Skeletal muscle tissue (tissue), 4 donors: ENCODE results near the gene SMAP1. TPM values are rescaled to one million over a fixed set of nuclear protein-coding genes. Genes with fewer than 3 reads are reported as not detected.

Experiments
- H3K27ac ChIP-seq: one replicate; pipeline ENCODE4 v1.7.0; 2013; ENCODE audit warnings: mild to moderate bottlenecking, low read depth, low read length, inconsistent platforms
- H3K27me3 ChIP-seq, 3 donors: one replicate each; pipeline ENCODE4 v1.7.0; 2013; ENCODE audit warnings: low read length in 3 of 3; ENCODE audit not compliant: control insufficient read depth in 3 of 3, insufficient read depth in 3 of 3
- H3K36me3 ChIP-seq, 3 donors: one replicate each; pipeline ENCODE4 v1.7.0; 2013; ENCODE audit warnings: low read length in 3 of 3; ENCODE audit not compliant: control insufficient read depth in 3 of 3, insufficient read depth in 3 of 3
- H3K4me1 ChIP-seq, 3 donors: one replicate each; pipeline ENCODE4 v1.7.0; 2013; ENCODE audit warnings: low read length in 3 of 3, mild to moderate bottlenecking in 3 of 3; ENCODE audit not compliant: control insufficient read depth in 3 of 3, insufficient read depth in 3 of 3
- H3K4me3 ChIP-seq, 3 donors: one replicate each; pipeline ENCODE4 v1.7.0; 2013; ENCODE audit warnings: low read length in 3 of 3
- H3K9ac ChIP-seq, 3 donors: one replicate each; pipeline ENCODE4 v1.7.0; 2013; ENCODE audit warnings: low read length in 3 of 3, mild to moderate bottlenecking in 3 of 3, moderate library complexity in 2 of 3, low read depth in 1 of 3
- H3K9me3 ChIP-seq, 3 donors: one replicate each; pipeline ENCODE4 v1.7.0; 2013; ENCODE audit warnings: low read length in 3 of 3; ENCODE audit not compliant: control insufficient read depth in 3 of 3
- total RNA-seq: library from RNA; depleted of rRNA; stranded (reverse); fragments of >200 nt; gene quantifications from one replicate; pipeline ENCODE4 v1.2.3, GENCODE V29; 2014
- donor health status: Osteomylitis.

SMAP1 gene
- 13.6 TPM for total RNA-seq

DNA sequence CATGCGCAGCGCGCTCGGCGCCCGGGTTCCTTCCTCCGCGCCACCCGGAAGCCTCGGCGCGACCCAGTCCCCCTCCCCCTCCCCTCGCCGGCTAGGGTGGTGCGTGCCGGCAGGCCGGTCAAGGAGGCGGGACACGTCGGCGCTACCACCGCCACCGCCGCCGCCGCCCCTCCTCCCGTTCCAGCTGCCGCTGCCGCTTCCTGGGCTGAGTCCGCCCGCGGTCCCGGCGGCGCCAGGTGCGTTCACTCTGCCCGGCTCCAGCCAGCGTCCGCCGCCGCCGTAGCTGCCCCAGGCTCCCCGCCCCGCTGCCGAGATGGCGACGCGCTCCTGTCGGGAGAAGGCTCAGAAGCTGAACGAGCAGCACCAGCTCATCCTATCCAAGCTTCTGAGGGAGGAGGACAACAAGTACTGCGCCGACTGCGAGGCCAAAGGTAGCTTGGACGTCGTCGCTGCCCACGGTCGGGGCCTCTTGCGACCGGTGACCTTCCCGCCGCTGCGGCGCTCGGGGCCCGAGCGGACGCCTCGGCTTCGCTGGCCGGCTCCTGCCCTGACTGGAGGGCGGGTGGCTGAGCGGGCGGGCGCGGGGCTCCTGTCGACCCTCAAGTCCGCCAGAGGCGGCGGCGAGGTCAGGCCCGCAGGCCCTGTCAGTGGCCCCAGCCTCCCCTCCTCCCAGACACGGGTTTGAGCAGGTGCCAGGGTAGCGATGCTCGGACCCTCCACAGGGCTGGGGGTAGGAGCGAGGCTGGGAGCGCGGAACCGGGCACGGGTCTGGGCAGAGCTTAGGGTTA lies at the start of gene SMAP1:
Gene SMAP1, plus strand, starts transcription at position 173 of the 788 bp plus-strand sequence. Its CDS starts 141 bp downstream, at position 314.
- H3K4me1 ChIP-seq, result peaks cover 22 to 48% (median 27%) of the 10 kb centered on the region in 3 donors

DNA sequence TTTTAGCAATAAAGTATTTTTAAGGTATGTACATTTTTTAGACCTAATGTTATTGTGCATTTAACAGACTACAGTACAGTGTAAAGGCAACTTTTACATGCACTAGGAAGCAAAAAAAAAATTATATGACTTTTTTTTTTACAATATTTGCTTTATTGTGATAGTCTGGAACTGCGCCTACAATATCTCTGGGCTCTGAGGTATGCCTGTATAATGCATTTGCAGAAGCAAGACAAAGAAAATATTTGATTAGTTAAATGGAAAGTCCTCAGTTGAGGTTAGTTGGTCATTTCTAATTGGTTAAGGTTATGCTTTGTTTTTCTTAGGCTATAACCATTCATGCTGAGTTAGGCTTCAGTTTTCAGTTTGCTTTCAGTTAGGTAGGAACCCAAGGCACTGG lies 46.9 kb upstream of the SMAP1 start:
- no peaks in the 10 kb centered on the region for H3K4me1 ChIP-seq
- H3K4me3 ChIP-seq, result no peak overlapping the region
- H3K36me3 ChIP-seq, result no peaks in the 10 kb centered on the region
- H3K27ac ChIP-seq, result no peak overlapping the region
- no peak overlapping the region for H3K9ac ChIP-seq
- peaks cover 0 to 3% (median 0%) of the 10 kb centered on the region in 3 donors for H3K9me3 ChIP-seq
- no peaks in the 10 kb centered on the region for H3K27me3 ChIP-seq

More for the DNA sequence above, at the start of gene SMAP1:
- H3K27ac ChIP-seq, result peak within 1 kb of the TSS; percentile 95
- peak within 1 kb of the TSS; percentile 88 to 94 (median 89) for H3K9ac ChIP-seq
- no peaks in the 10 kb centered on the region for H3K9me3 ChIP-seq
- no peaks in the 10 kb centered on the region for H3K36me3 ChIP-seq
- H3K4me3 ChIP-seq, result peak within 1 kb of the TSS; percentile 91 to 95 (median 93)
- no peaks in the 10 kb centered on the region for H3K27me3 ChIP-seq

DNA sequence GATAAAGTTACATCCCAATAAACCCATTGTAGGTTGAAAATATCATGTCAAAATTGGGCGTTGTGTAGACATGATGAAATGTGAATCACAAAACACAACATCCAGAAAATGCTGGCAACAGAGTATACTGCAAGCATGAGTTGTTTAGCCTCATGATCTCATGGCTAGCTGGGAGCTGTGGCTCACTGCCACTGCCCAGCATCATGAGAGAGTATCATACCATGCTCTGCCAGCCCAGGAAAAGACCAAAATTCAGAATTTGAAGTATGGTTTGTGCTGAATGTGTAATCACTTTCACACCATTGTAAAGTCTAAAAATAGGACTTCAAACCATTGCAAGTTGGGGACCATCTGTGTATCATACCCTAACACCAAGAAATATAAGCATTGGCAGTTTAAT lies 45.2 kb upstream of the SMAP1 start:
- H3K36me3 ChIP-seq, result no peaks in the 10 kb centered on the region
- H3K27ac ChIP-seq, result no peak overlapping the region
- H3K9ac ChIP-seq, result no peak overlapping the region

DNA sequence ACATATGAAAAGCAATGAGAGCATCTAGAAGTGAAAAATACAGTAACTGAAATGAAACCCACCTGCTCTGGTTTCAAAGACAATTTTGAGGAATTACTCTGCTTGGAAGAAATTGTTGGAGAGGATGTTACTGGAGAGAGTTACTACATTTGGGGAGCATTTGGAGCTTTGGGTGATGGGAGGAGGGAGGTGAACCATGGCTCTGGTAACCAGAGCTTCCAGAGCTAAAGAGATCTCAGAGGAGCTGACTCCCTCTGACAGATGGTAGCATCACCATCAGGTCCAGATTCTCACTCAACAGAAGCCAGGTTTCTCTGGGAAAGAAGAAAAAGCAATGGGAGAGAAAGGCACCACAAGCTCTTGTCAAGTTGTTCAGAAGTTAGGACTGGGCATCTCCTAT lies 42.2 kb upstream of the SMAP1 start:
- no peak overlapping the region for H3K27ac ChIP-seq
- no peaks in the 10 kb centered on the region for H3K4me1 ChIP-seq
- H3K27me3 ChIP-seq, result no peaks in the 10 kb centered on the region
- H3K4me3 ChIP-seq, result no peak overlapping the region
- H3K9ac ChIP-seq, result no peak overlapping the region
- H3K9me3 ChIP-seq, result peaks cover 0 to 3% (median 0%) of the 10 kb centered on the region in 3 donors
- no peaks in the 10 kb centered on the region for H3K36me3 ChIP-seq

More for the DNA sequence above, 45.2 kb upstream of the SMAP1 start:
- Histone ChIP-seq H3K4me3 (no peak overlapping the region), H3K27me3 (no peaks in the 10 kb centered on the region), H3K9me3 (peaks cover 0 to 3% (median 0%) of the 10 kb centered on the region in 3 donors), H3K4me1 (no peaks in the 10 kb centered on the region)

DNA sequence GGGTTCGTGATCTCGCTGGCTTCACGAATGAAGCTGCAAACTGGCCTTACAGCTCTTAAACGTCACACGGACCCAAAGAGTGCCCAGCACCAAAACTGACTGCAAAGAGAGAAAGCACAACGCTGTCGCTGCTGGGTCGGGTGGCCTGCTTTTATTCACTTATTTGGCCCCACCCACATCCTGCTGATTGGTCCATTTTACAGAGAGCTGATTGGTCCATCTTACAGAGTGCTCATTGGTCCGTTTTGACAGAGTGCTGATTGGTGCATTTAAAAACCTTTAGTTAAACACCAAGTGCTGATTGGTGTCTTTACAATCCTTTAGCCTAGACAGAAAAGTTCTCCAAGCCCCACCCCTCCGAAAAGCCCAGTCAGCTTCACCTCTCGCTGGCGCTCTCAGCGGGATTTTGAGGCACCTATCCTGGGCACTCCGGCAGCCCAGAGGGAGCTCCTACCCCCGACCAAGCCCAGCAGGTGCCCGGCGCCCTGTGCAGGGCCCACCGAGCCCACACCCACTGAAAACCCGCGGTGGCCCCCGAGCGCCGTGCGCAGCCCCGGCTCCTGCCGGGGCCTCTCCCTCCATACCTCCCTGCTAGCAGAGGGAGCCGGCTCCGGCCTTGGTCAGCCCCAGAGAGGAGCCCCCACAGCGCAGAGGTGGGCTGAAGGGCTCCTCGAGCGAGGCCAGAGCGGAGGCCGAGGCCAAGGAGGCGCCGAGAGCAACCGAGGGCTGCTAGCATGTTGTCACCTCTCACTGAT lies 40.0 kb upstream of the SMAP1 start:
- Histone ChIP-seq H3K4me3 (no peak overlapping the region), H3K9me3 (peaks cover 0 to 3% (median 0%) of the 10 kb centered on the region in 3 donors), H3K36me3 (no peaks in the 10 kb centered on the region), H3K4me1 (no peaks in the 10 kb centered on the region), H3K27me3 (no peaks in the 10 kb centered on the region), H3K27ac (no peak overlapping the region), H3K9ac (no peak overlapping the region)

DNA sequence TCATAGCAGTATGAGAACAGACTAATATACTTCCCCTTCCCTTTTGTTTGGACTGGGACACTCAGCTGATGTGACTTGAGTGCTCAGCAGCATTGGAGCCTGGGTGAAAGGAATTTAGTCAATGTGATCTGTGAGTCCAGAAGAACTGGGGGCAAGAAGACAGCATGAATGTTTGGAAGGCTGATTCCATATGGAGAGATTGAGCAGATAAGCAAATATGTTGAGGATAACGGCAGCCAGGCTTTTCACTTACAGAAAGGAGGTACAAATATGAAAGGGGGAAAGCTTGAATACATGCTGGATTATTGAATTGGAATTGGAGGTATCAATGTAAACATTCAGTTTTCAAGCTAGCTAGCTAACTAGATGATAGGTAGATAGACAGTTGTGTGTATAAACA lies 37.8 kb upstream of the SMAP1 start:
- no peaks in the 10 kb centered on the region for H3K27me3 ChIP-seq
- H3K4me1 ChIP-seq, result no peaks in the 10 kb centered on the region
- H3K4me3 ChIP-seq, result no peak overlapping the region
- no peak overlapping the region for H3K9ac ChIP-seq
- no peak overlapping the region for H3K27ac ChIP-seq
- no peaks in the 10 kb centered on the region for H3K36me3 ChIP-seq
- H3K9me3 ChIP-seq, result no peaks in the 10 kb centered on the region

DNA sequence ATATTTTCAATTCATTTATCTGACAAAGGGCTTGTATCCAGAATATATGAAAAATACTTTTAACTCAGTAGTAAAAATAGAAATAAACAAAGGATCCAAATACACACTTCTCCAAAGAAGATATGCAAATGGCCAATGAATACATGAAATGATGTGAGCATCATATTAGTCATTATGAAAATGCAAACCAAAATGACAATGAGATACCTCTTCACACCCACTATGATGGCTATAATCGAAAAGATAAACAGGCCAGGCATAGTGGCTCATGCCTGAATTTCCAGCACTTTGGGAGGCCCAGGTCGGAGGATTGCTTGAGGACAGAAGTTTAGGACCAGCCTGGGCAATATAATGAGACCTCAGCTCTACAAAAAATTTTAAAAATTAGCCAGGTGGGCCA lies 33.8 kb upstream of the SMAP1 start:
- H3K9ac ChIP-seq, result no peak overlapping the region

DNA sequence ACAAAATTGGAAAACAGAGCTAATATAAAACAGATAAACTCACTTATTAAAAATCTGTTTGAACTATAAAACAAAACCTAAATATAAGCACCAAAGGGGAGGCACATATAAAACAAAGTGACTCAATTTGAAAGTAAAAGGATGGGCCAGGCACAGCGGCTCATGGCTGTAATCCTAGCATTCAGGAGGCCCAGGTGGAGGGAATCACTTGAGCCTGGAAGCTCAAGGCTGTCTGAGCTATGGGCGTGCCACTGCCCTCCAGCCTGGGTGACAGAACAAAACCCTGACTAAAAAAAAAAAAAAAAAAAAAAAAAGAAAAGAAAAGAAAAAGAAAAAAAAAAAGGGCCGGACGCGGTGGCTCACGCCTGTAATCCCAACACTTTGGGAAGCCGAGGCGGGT lies 31.1 kb upstream of the SMAP1 start:
- Histone ChIP-seq H3K36me3 (no peaks in the 10 kb centered on the region), H3K27ac (no peak overlapping the region), H3K27me3 (no peaks in the 10 kb centered on the region), H3K4me3 (no peak overlapping the region), H3K9me3 (no peaks in the 10 kb centered on the region), H3K9ac (no peak overlapping the region), H3K4me1 (no peaks in the 10 kb centered on the region)

More for the DNA sequence above, 33.8 kb upstream of the SMAP1 start:
- Histone ChIP-seq H3K27ac (no peak overlapping the region), H3K4me3 (no peak overlapping the region), H3K36me3 (no peaks in the 10 kb centered on the region), H3K4me1 (no peaks in the 10 kb centered on the region), H3K9me3 (no peaks in the 10 kb centered on the region), H3K27me3 (no peaks in the 10 kb centered on the region)

DNA sequence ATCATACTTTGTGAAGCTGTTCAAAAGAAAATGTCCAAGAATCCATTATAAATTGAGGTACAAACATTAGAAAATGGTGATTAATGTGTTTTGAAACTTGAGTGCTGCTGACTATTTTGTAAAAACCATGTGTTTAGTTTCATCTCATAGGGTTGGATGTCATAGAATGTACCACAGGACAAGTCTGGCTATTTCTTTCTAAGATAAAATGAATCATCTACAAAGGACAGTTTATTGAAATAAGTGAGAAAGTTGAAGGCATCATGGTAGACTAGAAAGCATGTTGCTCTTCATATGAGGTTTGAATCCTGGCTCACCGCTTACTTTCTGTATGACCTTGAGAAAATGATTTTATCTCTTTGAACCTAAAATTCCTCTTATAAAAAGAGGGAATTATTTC lies 29.2 kb upstream of the SMAP1 start:
- Histone ChIP-seq H3K9ac (no peak overlapping the region), H3K27ac (no peak overlapping the region), H3K4me1 (no peaks in the 10 kb centered on the region), H3K36me3 (no peaks in the 10 kb centered on the region), H3K9me3 (no peaks in the 10 kb centered on the region), H3K27me3 (peaks cover 0 to 3% (median 0%) of the 10 kb centered on the region in 3 donors), H3K4me3 (no peak overlapping the region)

DNA sequence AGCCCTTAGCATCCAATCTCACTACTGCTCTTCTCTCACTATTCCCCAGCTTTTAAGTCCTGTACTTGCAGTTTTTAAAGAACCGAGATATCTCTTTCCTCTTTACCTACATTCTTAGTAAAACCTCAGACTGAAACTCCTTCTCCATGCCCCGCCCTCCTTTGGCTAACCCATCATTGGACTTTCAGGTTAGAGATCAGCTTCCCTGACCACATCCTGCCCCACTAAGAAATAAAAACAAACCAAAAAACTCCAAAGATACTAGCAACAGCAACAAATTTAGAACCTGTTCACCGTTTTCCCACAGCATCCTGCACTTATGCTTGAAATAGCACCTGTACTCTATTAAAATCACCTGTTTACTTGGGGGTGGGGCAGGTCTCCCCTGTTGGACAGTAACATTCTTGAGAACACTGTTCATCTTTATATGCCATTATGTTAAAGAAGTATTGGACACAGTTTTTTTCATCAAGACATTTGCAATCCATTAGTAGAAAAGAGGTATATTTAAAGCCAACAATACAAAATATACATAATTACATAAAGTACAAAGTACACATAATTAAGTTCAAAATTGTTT lies 16.3 kb upstream of the SMAP1 start:
- Histone ChIP-seq H3K27ac (no peak overlapping the region), H3K36me3 (no peaks in the 10 kb centered on the region), H3K4me3 (no peak overlapping the region), H3K9ac (no peak overlapping the region), H3K27me3 (no peaks in the 10 kb centered on the region), H3K4me1 (no peaks in the 10 kb centered on the region), H3K9me3 (no peaks in the 10 kb centered on the region)
